BLaER1 treated with 17β-estradiol and CSF1 and Interleukin-3, amounts not matched to agents 10 nM and 100 nM (cell line): ENCODE data around the gene SKP1.

Experiments
- H3K27ac ChIP-seq, 11 experiments: shearing (Covaris generic); formaldehyde crosslinking; 2 replicates each; pipeline ENCODE4 v1.8.1; 2022
- H3K27me3 ChIP-seq, 11 experiments: shearing (Covaris generic); formaldehyde crosslinking; 2 replicates each; pipeline ENCODE4 v1.8.1; 2022
- H3K36me3 ChIP-seq, 11 experiments: shearing (Covaris generic); formaldehyde crosslinking; 2 replicates each; pipeline ENCODE4 v1.8.1; 2022
- H3K4me1 ChIP-seq, 10 experiments: shearing (Covaris generic); formaldehyde crosslinking; 2 replicates each; pipeline ENCODE4 v1.8.1; 2022
- H3K4me2 ChIP-seq, 11 experiments: shearing (Covaris generic); formaldehyde crosslinking; 2 replicates each; pipeline ENCODE4 v1.8.1; 2022
- H3K4me3 ChIP-seq, 10 experiments: shearing (Covaris generic); formaldehyde crosslinking; 2 replicates each; pipeline ENCODE4 v1.8.1; 2022
- H3K9ac ChIP-seq, 11 experiments: shearing (Covaris generic); formaldehyde crosslinking; 2 replicates each; pipeline ENCODE4 v1.8.1; 2022
- H3K9me3 ChIP-seq, 11 experiments: shearing (Covaris generic); formaldehyde crosslinking; replicated peaks in 1 of 11; 2 replicates each; pipeline ENCODE4 v1.8.1; 2022
- H4K20me1 ChIP-seq, 11 experiments: shearing (Covaris generic); formaldehyde crosslinking; 2 replicates each; pipeline ENCODE4 v1.8.1; 2022
- Cebpa-rat ChIP-seq, 11 experiments: shearing (Covaris generic); IDR thresholded peaks; 2 replicates each; pipeline ENCODE4 v1.8.1; 2022

The SKP1 gene

DNA sequence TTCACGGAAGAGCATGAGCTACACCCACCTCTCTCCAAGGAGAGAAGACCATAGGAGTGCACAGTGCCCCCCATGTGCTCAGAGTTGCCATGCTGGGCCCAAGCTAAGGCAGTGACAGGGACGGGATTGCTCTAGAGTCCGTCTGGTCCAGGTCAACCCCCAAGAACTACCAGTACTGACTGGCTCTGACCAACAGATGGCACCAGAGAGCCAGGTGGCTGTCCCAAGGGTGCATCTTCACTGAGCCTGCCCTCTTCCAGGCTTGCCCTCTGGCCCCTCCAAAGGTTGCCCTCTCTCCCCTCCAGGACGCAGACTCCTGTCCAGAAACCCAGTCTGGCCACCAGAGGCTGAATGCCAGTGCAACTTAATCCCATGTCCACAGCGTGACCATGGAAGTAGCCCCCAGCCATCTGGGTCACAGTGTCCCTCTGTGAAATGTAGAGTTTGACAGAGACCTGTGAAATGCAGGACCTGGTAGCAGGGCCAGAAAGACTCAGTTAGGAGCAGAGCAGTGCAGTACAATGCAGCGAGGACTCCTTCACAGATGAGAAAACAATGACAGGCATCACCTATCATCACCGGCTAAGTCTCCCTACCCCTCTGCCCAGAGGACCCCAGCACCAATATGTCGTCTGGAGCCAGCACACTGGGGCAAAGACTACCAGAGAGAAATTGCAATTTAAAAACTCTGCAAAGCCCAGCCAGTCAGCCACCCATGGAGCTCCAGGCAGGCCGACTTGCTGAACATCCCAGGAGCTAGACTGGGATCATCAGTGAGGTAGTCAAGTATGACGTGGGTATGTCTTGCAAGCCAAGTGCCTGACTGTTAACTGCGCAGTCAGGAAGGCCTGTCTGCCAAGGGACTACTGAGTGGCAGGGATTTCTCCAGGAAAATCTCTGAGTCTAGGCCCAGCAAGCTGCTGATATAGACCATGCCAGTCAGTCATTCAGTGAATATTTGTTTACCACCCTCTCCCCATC, 7.7 kb upstream of the SKP1 start:
- Histone ChIP-seq H3K36me3 (no peaks in the 10 kb centered on the region), H3K4me2 (no peak overlapping the region), H3K27ac (no peak overlapping the region), H3K27me3 (no peaks in the 10 kb centered on the region), H3K4me1 (peaks cover 0 to 15% (median 0%) of the 10 kb centered on the region in 10 experiments; a peak in 7 of 20 replicates), H3K4me3 (no peak overlapping the region), H3K9ac (peak overlapping the region in 1 of 11 experiments; percentile 2; a peak in 1 of 22 replicates), H3K9me3 (no peaks in the 10 kb centered on the region), H4K20me1 (peaks cover 0 to 26% (median 9%) of the 10 kb centered on the region in 11 experiments; a peak in 11 of 22 replicates)
- no peak for TF ChIP-seq Cebpa-rat (IDR thresholded peaks at IDR 0.05)

DNA sequence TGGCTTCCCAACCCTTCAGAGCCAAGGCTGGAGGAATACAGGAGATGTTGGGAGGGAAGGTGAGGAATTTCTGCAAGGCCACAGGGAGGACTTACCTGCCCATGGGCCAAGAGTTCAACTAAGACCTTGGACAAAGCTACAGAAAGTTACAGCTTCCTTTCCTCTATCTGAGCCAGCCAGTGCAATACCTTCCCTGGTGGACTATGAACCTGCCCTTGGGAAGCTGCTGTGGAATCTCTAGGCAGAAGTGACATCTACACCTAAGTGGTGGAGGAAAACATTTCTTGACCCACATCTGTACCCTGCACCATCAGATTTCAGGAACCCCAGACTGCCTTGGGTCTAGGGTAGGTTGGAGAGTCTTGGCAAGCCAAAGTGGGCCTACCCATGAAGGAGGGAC, 6.7 kb upstream of the SKP1 start:
- Histone ChIP-seq H3K4me2 (no peak overlapping the region), H3K27me3 (no peaks in the 10 kb centered on the region), H3K9ac (0 out of 22 replicates have a peak overlapping the region, but pooled peaks of 1 of the 11 experiments have one; percentile 2), H3K36me3 (no peaks in the 10 kb centered on the region), H3K27ac (no peak overlapping the region), H4K20me1 (peaks cover 0 to 20% (median 5%) of the 10 kb centered on the region in 11 experiments; a peak in 11 of 22 replicates), H3K9me3 (no peaks in the 10 kb centered on the region), H3K4me1 (peaks cover 0 to 7% (median 0%) of the 10 kb centered on the region in 10 experiments; a peak in 6 of 20 replicates), H3K4me3 (no peak overlapping the region)
- TF ChIP-seq Cebpa-rat (IDR thresholded peaks at IDR 0.05) = no peak

DNA sequence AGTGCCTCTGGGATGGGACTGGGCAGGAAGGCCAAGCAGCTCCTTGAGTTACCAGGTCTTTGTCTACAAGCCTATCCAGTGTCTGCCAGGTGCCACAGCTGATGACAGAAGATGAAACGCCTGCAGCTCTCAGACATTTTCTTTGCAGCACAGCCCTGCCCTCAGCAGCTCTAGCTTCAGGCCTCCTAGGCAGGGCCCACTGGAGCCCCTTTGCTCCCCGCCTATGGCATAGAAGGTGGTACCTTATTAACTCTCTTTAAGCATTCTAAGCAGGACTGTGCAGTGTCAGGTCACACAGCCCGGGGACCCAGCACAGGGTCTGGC, 1.3 kb upstream of the SKP1 start:
- Histone ChIP-seq H3K27ac (peak overlapping the region in 9 of 11 experiments; percentile 93 to 100 (median 100); a peak in 16 of 22 replicates), H3K9me3 (no peaks in the 10 kb centered on the region), H3K36me3 (peaks cover 8 to 13% (median 9%) of the 10 kb centered on the region in 11 experiments), H4K20me1 (peaks cover 34 to 37% (median 36%) of the 10 kb centered on the region in 11 experiments; a peak in 21 of 22 replicates), H3K4me2 (peak overlapping the region; percentile 83 to 97 (median 93)), H3K9ac (peak overlapping the region in 10 of 11 experiments; percentile 91 to 100 (median 100); a peak in 20 of 22 replicates), H3K27me3 (no peaks in the 10 kb centered on the region), H3K4me3 (peak overlapping the region in 8 of 10 experiments; percentile 70 to 99 (median 94); a peak in 14 of 20 replicates), H3K4me1 (peaks cover 17 to 27% (median 26%) of the 10 kb centered on the region in 10 experiments)
- TF ChIP-seq Cebpa-rat (IDR thresholded peaks at IDR 0.05) = no peak

DNA sequence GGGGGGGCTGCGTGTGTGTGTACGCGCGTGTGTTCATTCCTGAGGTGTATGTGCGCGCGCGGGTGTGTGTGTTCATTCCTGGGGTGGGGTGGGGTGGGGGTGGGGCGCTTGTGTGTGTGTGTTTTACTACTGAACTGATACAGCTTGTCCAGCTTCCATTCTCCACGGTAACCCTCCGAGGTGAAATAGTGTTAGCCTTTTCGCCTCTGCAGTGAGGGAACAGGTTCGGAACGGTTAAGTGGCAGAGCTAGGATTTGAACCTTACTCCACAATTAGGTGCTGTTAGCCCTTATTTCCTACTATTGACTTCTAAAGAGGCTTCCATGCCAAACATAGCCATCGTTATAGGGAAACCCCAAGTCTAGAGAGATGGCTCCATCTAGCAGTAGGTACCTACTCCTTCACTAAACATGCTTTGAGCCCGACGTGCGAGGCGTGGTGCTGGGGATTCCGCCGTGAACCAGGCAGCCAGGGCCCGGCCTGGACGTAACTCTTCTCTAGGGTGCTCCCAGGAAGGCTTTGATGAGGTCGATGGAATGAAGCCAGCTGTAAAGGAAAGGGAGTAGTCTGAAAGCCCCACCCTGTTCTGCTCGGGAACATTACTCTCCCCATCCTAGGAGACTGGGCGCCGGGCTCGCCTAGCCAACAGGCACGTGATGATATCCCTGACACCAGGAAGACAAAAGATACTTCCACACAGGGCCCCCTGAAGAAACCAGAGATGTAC, 782 bp upstream of the SKP1 start:
- Histone ChIP-seq H3K4me2 (peak overlapping the region; percentile 83 to 97 (median 93)), H4K20me1 (peaks cover 37 to 42% (median 41%) of the 10 kb centered on the region in 11 experiments; a peak in 21 of 22 replicates), H3K27ac (peak overlapping the region; percentile 93 to 100 (median 99)), H3K27me3 (no peaks in the 10 kb centered on the region), H3K4me1 (peaks cover 17 to 27% (median 26%) of the 10 kb centered on the region in 10 experiments), H3K9ac (peak overlapping the region; percentile 91 to 100 (median 100)), H3K9me3 (no peaks in the 10 kb centered on the region), H3K4me3 (peak overlapping the region; percentile 70 to 99 (median 96)), H3K36me3 (peaks cover 13 to 19% (median 15%) of the 10 kb centered on the region in 11 experiments)
- TF ChIP-seq Cebpa-rat (IDR thresholded peaks at IDR 0.05) = no peak

DNA sequence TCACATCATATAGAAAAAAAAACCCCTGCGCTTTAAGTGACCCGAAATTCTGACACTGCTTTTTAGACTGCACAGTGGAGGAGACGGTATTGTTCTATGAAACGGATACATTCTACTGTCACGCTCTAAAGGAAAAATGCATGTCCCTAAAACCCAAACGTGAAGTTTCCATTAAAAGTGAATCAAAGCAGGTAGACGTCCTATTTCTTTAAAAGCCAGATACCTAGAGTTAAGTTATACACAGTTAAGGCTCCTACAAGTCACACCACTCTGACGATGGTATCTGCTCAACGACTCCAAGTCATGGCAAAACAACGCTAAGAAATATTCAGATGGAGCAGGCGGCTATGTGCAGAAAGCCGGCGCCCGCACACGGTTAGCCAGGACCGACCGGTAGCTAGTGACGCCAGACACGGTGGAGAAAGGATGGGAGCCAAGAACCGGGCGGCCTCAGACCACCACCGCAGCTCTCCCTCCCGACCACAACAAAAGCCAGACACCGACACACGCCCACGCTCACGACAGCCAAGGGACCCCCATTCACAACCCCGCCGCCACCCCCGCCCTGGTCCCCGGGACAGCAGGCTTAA, 734 bp downstream of the SKP1 start:
- Histone ChIP-seq H3K4me2 (peak overlapping the region; percentile 75 to 96 (median 87)), H3K9ac (peak overlapping the region; percentile 91 to 100 (median 100)), H3K9me3 (no peaks in the 10 kb centered on the region), H4K20me1 (peaks cover 46 to 57% (median 56%) of the 10 kb centered on the region in 11 experiments; a peak in 21 of 22 replicates), H3K4me3 (peak overlapping the region; percentile 70 to 99 (median 96)), H3K27ac (peak overlapping the region; percentile 93 to 100 (median 99)), H3K36me3 (peaks cover 28 to 34% (median 30%) of the 10 kb centered on the region in 11 experiments), H3K4me1 (peaks cover 17 to 27% (median 26%) of the 10 kb centered on the region in 10 experiments), H3K27me3 (no peaks in the 10 kb centered on the region)
- no peak for TF ChIP-seq Cebpa-rat (IDR thresholded peaks at IDR 0.05)

DNA sequence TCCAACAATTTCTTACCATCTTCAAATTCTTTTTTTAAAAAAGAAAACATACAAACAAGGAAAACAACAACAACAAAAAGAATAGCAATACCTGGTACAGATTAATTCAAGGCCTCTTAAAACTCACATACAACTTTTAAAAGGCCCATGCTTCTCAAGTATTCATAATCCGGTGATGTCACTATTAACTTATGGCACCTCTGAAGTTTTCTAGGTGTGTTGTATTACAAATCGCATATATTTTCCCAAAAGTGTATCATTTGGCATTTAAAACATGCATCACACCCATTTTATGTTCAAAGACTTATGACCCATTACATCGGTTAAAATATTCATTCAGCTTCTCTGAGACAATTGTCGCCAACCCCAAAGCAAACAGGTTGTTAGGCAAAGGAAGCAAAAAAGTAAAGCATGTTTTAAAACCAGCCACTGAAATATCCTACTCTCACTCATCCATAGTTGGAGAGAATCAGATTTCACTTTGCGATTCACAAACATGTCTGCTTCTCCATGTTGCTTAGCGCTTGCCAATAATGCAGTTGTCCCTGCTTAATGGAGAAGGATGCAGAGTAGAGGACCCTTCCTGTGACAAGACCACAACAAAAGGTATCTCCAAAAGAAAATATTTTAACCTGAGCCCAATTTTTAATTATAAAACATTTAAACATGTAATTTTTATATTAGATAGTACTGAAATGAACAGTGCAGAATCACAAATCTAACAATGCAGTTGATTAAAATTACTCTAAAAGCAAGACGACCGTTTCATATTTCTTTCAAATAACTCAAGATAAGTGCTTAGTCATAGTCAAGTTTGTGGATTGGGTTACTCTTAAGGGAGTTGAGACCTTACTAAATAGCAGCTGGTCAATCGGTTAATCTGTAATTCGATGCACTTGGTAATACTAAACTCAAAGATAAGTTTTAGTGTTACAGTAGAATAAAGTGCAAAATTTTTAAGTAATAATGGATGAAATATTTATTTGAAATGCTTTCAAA, 1.6 kb downstream of the SKP1 start:
- Histone ChIP-seq H3K36me3 (peaks cover 37 to 42% (median 39%) of the 10 kb centered on the region in 11 experiments), H3K4me2 (peak overlapping the region; percentile 75 to 96 (median 87)), H3K4me3 (peak overlapping the region; percentile 70 to 99 (median 96)), H3K27me3 (no peaks in the 10 kb centered on the region), H3K9me3 (no peaks in the 10 kb centered on the region), H3K4me1 (peaks cover 17 to 27% (median 26%) of the 10 kb centered on the region in 10 experiments), H3K27ac (peak overlapping the region; percentile 93 to 100 (median 99); a peak in 21 of 22 replicates), H3K9ac (peak overlapping the region; percentile 91 to 100 (median 100)), H4K20me1 (peaks cover 50 to 66% (median 64%) of the 10 kb centered on the region in 11 experiments; a peak in 21 of 22 replicates)
- TF ChIP-seq Cebpa-rat (IDR thresholded peaks at IDR 0.05) = no peak

DNA sequence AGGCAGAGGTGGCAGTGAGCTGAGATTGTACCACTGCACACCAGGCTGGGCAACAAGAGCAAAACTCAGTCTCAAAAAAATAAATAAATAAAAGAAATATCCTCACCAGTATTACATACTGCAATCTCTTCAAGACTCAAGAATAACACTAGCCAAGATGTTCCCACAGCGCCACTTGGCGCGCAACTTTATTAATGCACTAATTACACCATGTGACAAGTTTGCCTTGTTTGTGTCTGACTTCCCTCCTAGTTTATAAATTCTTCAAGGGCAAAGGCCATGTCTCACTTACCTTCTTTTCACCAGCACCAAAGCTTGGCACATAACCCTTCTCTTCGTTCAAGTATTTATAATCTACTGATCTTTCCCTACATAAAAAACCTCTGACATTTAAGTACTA, 4.8 kb downstream of the SKP1 start:
- Histone ChIP-seq H3K36me3 (peaks cover 67 to 74% (median 70%) of the 10 kb centered on the region in 11 experiments), H3K9me3 (no peaks in the 10 kb centered on the region), H3K4me1 (peaks cover 10 to 24% (median 17%) of the 10 kb centered on the region in 10 experiments; a peak in 19 of 20 replicates), H4K20me1 (peaks cover 70 to 98% (median 94%) of the 10 kb centered on the region in 11 experiments), H3K27ac (no peak overlapping the region), H3K27me3 (no peaks in the 10 kb centered on the region), H3K9ac (no peak overlapping the region), H3K4me2 (no peak overlapping the region), H3K4me3 (no peak overlapping the region)
- no peak for TF ChIP-seq Cebpa-rat (IDR thresholded peaks at IDR 0.05)
